Measurements from ENCODE around the gene CKM. TPM values are rescaled to one million over a fixed set of nuclear protein-coding genes. Genes with fewer than 3 reads are reported as not detected.

Gene CKM
- total RNA-seq, 2 donors from 2014 or later: 2.7 to 3.7 TPM

- no peak overlapping the region for H3K27ac ChIP-seq (ENCODE audit: low read depth, low read length)
- H3K36me3 ChIP-seq (ENCODE audit: control insufficient read depth, insufficient read depth, low read length): no peaks in the 10 kb centered on the region
- H3K4me1 ChIP-seq (ENCODE audit: control insufficient read depth, insufficient read depth, low read length): no peaks in the 10 kb centered on the region
- no peak overlapping the region for H3K4me3 Mint-ChIP-seq
- H3K4me3 ChIP-seq (ENCODE audit: low read length): no peak overlapping the region
- H3K27me3 ChIP-seq (ENCODE audit: control insufficient read depth, insufficient read depth, low read length, poor library complexity, severe bottlenecking): no peaks in the 10 kb centered on the region
- H3K27ac Mint-ChIP-seq: no peak overlapping the region
- H3K9me3 ChIP-seq (ENCODE audit: control insufficient read depth, low read length): no peaks in the 10 kb centered on the region
- 83 to 89% methylated on average over 7 to 9 of the region's 9 CpGs for WGBS, 2 experiments (ENCODE audit: insufficient coverage in 1 of 2, insufficient read length in 1 of 2)
- no peak overlapping the region for H3K9ac ChIP-seq (ENCODE audit: extremely low read depth, low read length, poor library complexity, severe bottlenecking)
- H3K27me3 Mint-ChIP-seq (ENCODE audit: insufficient read depth): peaks cover 33% of the 10 kb centered on the region
- peaks cover 3% of the 10 kb centered on the region for H3K36me3 Mint-ChIP-seq (ENCODE audit: low read depth)
- no peaks in the 10 kb centered on the region for H3K4me1 Mint-ChIP-seq
- H3K9me3 Mint-ChIP-seq: peaks cover 5% of the 10 kb centered on the region
- no peak for TF ChIP-seq CTCF (conservative IDR thresholded peaks at IDR 0.05)
- DNase-seq: no peak
Observed at GRCh38 chr19:45306040-45306439, 16.6 kb downstream of the CKM start.

GRCh38 chr19:45305421-45305820 is 17.3 kb downstream of the CKM start:
- Histone ChIP-seq H3K27ac (ENCODE audit: low read depth, low read length) (no peak overlapping the region), H3K4me1 (ENCODE audit: control insufficient read depth, insufficient read depth, low read length) (no peaks in the 10 kb centered on the region), H3K9ac (ENCODE audit: extremely low read depth, low read length, poor library complexity, severe bottlenecking) (no peak overlapping the region), H3K36me3 (ENCODE audit: control insufficient read depth, insufficient read depth, low read length) (peaks cover 6% of the 10 kb centered on the region), H3K4me3 (ENCODE audit: low read length) (no peak overlapping the region), H3K27me3 (ENCODE audit: control insufficient read depth, insufficient read depth, low read length, poor library complexity, severe bottlenecking) (no peaks in the 10 kb centered on the region), H3K9me3 (ENCODE audit: control insufficient read depth, low read length) (no peaks in the 10 kb centered on the region)
- WGBS, 2 experiments (ENCODE audit: insufficient coverage in 1 of 2, insufficient read length in 1 of 2): 17 to 55% methylated on average over 2 to 5 of the region's 5 CpGs
- Mint-ChIP-seq H3K27me3 (ENCODE audit: insufficient read depth) (peaks cover 33% of the 10 kb centered on the region), H3K4me1 (no peaks in the 10 kb centered on the region), H3K27ac (no peak overlapping the region), H3K36me3 (ENCODE audit: low read depth) (peaks cover 9% of the 10 kb centered on the region), H3K4me3 (no peak overlapping the region), H3K9me3 (peaks cover 5% of the 10 kb centered on the region)
- no peak for TF ChIP-seq CTCF (conservative IDR thresholded peaks at IDR 0.05)
- peak; percentile 70 for DNase-seq

- H3K27ac ChIP-seq (ENCODE audit: low read depth, low read length): no peak overlapping the region
- WGBS, 2 experiments (ENCODE audit: insufficient coverage in 1 of 2, insufficient read length in 1 of 2): 86 to 91% methylated on average over 1 to 4 of the region's 4 CpGs
- no peak overlapping the region for H3K27ac Mint-ChIP-seq
Observed at GRCh38 chr19:45305007-45305406, 17.7 kb downstream of the CKM start.

More at GRCh38 chr19:45305007-45305406, 17.7 kb downstream of the CKM start:
- H3K36me3 Mint-ChIP-seq (ENCODE audit: low read depth): peaks cover 13% of the 10 kb centered on the region
- H3K36me3 ChIP-seq (ENCODE audit: control insufficient read depth, insufficient read depth, low read length): peaks cover 8% of the 10 kb centered on the region
- H3K9me3 ChIP-seq (ENCODE audit: control insufficient read depth, low read length): no peaks in the 10 kb centered on the region
- no peak overlapping the region for H3K4me3 ChIP-seq (ENCODE audit: low read length)
- H3K4me1 ChIP-seq (ENCODE audit: control insufficient read depth, insufficient read depth, low read length): no peaks in the 10 kb centered on the region
- DNase-seq: no peak
- H3K27me3 Mint-ChIP-seq (ENCODE audit: insufficient read depth): peaks cover 33% of the 10 kb centered on the region
- TF ChIP-seq CTCF (conservative IDR thresholded peaks at IDR 0.05): no peak
- H3K9ac ChIP-seq (ENCODE audit: extremely low read depth, low read length, poor library complexity, severe bottlenecking): no peak overlapping the region
- H3K4me3 Mint-ChIP-seq: no peak overlapping the region
- H3K9me3 Mint-ChIP-seq: peaks cover 5% of the 10 kb centered on the region
- H3K4me1 Mint-ChIP-seq: no peaks in the 10 kb centered on the region
- H3K27me3 ChIP-seq (ENCODE audit: control insufficient read depth, insufficient read depth, low read length, poor library complexity, severe bottlenecking): no peaks in the 10 kb centered on the region
